SK-N-SH (cell line): ENCODE data around the gene RPL4. TPM values are rescaled to one million over a fixed set of nuclear protein-coding genes. Genes with fewer than 3 reads are reported as not detected.
"Not testable (repeated sequence)": the region's sequence is repeated elsewhere in the genome, so short reads cannot be mapped to it uniquely, and the experiment has no call there.

Experiments used
- CTCF ChIA-PET: fragments of 300-600, 350-600 bp; formaldehyde crosslinking; extraction: SDS; loops from one replicate; lab custom pipeline; 2021; lab: Yijun Ruan, JAX
- POLR2A ChIA-PET: fragments of 350-600 bp; sonication (Branson Sonifier 250); formaldehyde crosslinking; extraction: SDS; loops from one replicate; lab custom pipeline; 2020; ENCODE audit warnings: antibody characterized with exemption, inconsistent platforms; lab: Yijun Ruan, JAX
- DNase-seq: peaks from one replicate; pipeline ENCODE4 v3.0.0; 2012
- H2AFZ ChIP-seq: fragments of 200-600 bp; sonication (generic); 2 replicates; pipeline ENCODE4 v1.8.1; 2016; ENCODE audit warnings: antibody characterized with exemption, mild to moderate bottlenecking, low read depth
- H3F3A ChIP-seq: fragments of 200-600 bp; sonication (generic); replicated peaks from 2 replicates; pipeline ENCODE3; 2016; ENCODE audit warnings: antibody characterized with exemption, mild to moderate bottlenecking; ENCODE audit not compliant: insufficient read depth
- H3K27ac ChIP-seq, 2 experiments: fragments of 200-500 bp in 1 of 2; fragments of 200-600 bp in 1 of 2; sonication (Bioruptor generic) in 1 of 2; sonication (generic), shearing (Covaris generic) in 1 of 2; 2 replicates each; pipeline versions ENCODE4 v1.5.1 to v1.6.1; 2014 to 2016; ENCODE audit warnings: low read depth in 2 of 2, inconsistent platforms in 1 of 2, low read length in 1 of 2, mild to moderate bottlenecking in 1 of 2, mixed read lengths in 1 of 2
- H3K27me3 ChIP-seq: fragments of 200-600 bp; sonication (generic), shearing (Covaris generic); 2 replicates; pipeline ENCODE4 v1.6.1; 2016; ENCODE audit warnings: mixed run types; ENCODE audit not compliant: insufficient read depth
- H3K36me3 ChIP-seq, 2 experiments: fragments of 200-500 bp in 1 of 2; fragments of 200-600 bp in 1 of 2; sonication (Bioruptor generic) in 1 of 2; sonication (generic) in 1 of 2; replicated peaks in 1 of 2; 2 replicates each; pipeline versions ENCODE3 to v1.5.1; 2014 to 2016; ENCODE audit warnings: low read length in 1 of 2, mild to moderate bottlenecking in 1 of 2; ENCODE audit not compliant: insufficient read depth in 2 of 2, control insufficient read depth in 1 of 2
- H3K4me1 ChIP-seq, 2 experiments: fragments of 200-500 bp in 1 of 2; fragments of 200-600 bp in 1 of 2; sonication (Bioruptor generic) in 1 of 2; sonication (generic), shearing (Covaris generic) in 1 of 2; 2 replicates each; pipeline versions ENCODE4 v1.5.1 to v1.6.1; 2014 to 2016; ENCODE audit warnings: low read depth in 1 of 2, low read length in 1 of 2, mixed run types in 1 of 2; ENCODE audit not compliant: insufficient read depth in 2 of 2, control insufficient read depth in 1 of 2
- H3K4me2 ChIP-seq: fragments of 200-600 bp; sonication (generic), shearing (Covaris generic); 2 replicates; pipeline ENCODE4 v1.6.1; 2017; ENCODE audit warnings: mixed run types
- H3K4me3 ChIP-seq, 2 experiments: fragments of 200-500 bp in 1 of 2; fragments of 200-600 bp in 1 of 2; sonication (Bioruptor generic) in 1 of 2; sonication (generic), shearing (Covaris generic) in 1 of 2; 2 replicates each; pipeline versions ENCODE4 v1.5.1 to v1.8.1; 2014 to 2016; ENCODE audit warnings: low read depth in 2 of 2, inconsistent platforms in 1 of 2, low read length in 1 of 2, mild to moderate bottlenecking in 1 of 2, mixed read lengths in 1 of 2, moderate library complexity in 1 of 2
- H3K79me2 ChIP-seq: fragments of 200-600 bp; sonication (generic); 2 replicates; pipeline ENCODE4 v1.8.1; 2017; ENCODE audit warnings: mild to moderate bottlenecking; ENCODE audit not compliant: insufficient read depth
- H3K9ac ChIP-seq: fragments of 200-600 bp; sonication (generic); 2 replicates; pipeline ENCODE4 v1.6.1; 2017; ENCODE audit warnings: mixed run types
- H3K9me2 ChIP-seq: fragments of 200-600 bp; sonication (generic); 2 replicates; pipeline ENCODE4 v1.6.1; 2017; ENCODE audit warnings: mixed run types
- H3K9me3 ChIP-seq: fragments of 200-600 bp; sonication (generic); 2 replicates; pipeline ENCODE4 v1.6.1; 2017; ENCODE audit warnings: mixed run types, mild to moderate bottlenecking, moderate library complexity
- H4K20me1 ChIP-seq: fragments of 200-600 bp; sonication (generic); 2 replicates; pipeline ENCODE4 v1.6.1; 2017; ENCODE audit warnings: mild to moderate bottlenecking, mixed run types; ENCODE audit not compliant: insufficient read depth
- FOSL2 ChIP-seq: IDR thresholded peaks from 2 replicates; pipeline ENCODE4 v1.4.0; 2012; ENCODE audit warnings: low read depth, mild to moderate bottlenecking, moderate library complexity, borderline replicate concordance
- MEF2A ChIP-seq: IDR thresholded peaks from 2 replicates; pipeline ENCODE4 v1.4.0; 2012; ENCODE audit warnings: low read depth, borderline replicate concordance
- MXI1 ChIP-seq: IDR thresholded peaks from 2 replicates; pipeline ENCODE4 v1.6.1; 2012; ENCODE audit warnings: mild to moderate bottlenecking, low read depth, low read length, improper control_type of control experiment
- RFX5 ChIP-seq: IDR thresholded peaks from 2 replicates; pipeline ENCODE4 v1.6.1; 2012; ENCODE audit warnings: mild to moderate bottlenecking, improper control_type of control experiment, low read length
- SIN3A ChIP-seq: IDR thresholded peaks from 2 replicates; pipeline ENCODE4 v1.6.1; 2012; ENCODE audit warnings: low read depth, mild to moderate bottlenecking, low read length, moderate library complexity, borderline replicate concordance
- WGBS: methylation state at CpG from one replicate; pipeline ENCODE4 v1.1.6; 2017; ENCODE audit warnings: low lambda C conversion rate; 5-methylcytosine and 5-hydroxymethylcytosine counted together
- polyA plus RNA-seq, 3 experiments: library from polyadenylated mRNA; depleted of rRNA; stranded (reverse); fragments of >200 nt; gene quantifications; 2 replicates each; pipeline ENCODE4 v1.2.3, GENCODE V29; 2012
- TF ChIP-seq, protein P1 (sequence below): fragments of 200-600 bp; sonication (generic); IDR thresholded peaks from 2 replicates; pipeline ENCODE4 v1.6.1; 2017; ENCODE audit warnings: antibody characterized with exemption, mild to moderate bottlenecking, moderate library complexity

Gene RPL4
- polyA plus RNA-seq, 1 of the 3 experiments (the other 2 are of a cell fraction), result 3,177 TPM

DNA sequence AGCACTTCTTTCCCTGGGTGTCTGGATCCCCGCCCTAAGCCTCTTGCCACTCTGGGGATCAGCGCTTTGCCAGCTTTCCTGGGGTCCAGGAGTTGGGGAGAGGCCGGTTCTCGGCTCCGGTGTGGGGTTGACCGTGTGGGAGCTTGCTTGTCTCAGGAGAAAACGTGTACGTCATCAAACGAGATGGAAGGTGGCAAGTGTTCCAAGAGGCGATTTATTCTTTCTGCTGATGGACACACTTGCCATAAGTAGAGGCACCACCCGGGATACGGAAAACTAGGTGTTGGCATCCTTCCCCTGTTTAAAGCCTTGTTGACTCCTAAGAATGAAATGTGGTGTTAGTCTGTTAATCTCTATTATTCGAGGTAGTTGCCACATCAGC, 766 bp upstream of the RPL4 start:
- POLR2A ChIA-PET, result interaction anchor here (0.6 to 0.8 kb wide), 2 partner anchors 94 to 1327 kb away, joined by 3 read pairs; no protein-coding TSS in a partner anchor
- Histone ChIP-seq H3K9ac (peak overlapping the region; percentile 96), H3F3A (peaks cover 26% of the 10 kb centered on the region), H2AFZ (peak overlapping the region; percentile 93), H3K79me2 (peaks cover 88% of the 10 kb centered on the region), H3K36me3 (peaks cover 33 to 43% of the 10 kb centered on the region in 2 experiments), H3K9me3 (no peaks in the 10 kb centered on the region), H3K4me3 (peak overlapping the region; percentile 79 to 98), H3K27me3 (no peaks in the 10 kb centered on the region), H3K9me2 (no peaks in the 10 kb centered on the region), H4K20me1 (peaks cover 38% of the 10 kb centered on the region), H3K27ac (peak overlapping the region; percentile 96 to 98), H3K4me1 (peaks cover 9 to 11% of the 10 kb centered on the region in 2 experiments; a peak in 3 of 4 replicates), H3K4me2 (peak overlapping the region; percentile 75)
- DNase-seq, result no peak
- CTCF ChIA-PET, result interaction anchor here (1.0 to 2.6 kb wide), 6 partner anchors 8 to 119 kb away, joined by 3 to 14 read pairs (median 4); partner anchors contain the start of genes MAP2K1 and SNAPC5
- TF ChIP-seq RFX5 (no peak), FOSL2 (no peak), MXI1 (peak; percentile 11; the same call in 1 of the 2 replicates), SIN3A (no peak)
- 3% methylated on average over 13 of the region's 13 CpGs for WGBS

DNA sequence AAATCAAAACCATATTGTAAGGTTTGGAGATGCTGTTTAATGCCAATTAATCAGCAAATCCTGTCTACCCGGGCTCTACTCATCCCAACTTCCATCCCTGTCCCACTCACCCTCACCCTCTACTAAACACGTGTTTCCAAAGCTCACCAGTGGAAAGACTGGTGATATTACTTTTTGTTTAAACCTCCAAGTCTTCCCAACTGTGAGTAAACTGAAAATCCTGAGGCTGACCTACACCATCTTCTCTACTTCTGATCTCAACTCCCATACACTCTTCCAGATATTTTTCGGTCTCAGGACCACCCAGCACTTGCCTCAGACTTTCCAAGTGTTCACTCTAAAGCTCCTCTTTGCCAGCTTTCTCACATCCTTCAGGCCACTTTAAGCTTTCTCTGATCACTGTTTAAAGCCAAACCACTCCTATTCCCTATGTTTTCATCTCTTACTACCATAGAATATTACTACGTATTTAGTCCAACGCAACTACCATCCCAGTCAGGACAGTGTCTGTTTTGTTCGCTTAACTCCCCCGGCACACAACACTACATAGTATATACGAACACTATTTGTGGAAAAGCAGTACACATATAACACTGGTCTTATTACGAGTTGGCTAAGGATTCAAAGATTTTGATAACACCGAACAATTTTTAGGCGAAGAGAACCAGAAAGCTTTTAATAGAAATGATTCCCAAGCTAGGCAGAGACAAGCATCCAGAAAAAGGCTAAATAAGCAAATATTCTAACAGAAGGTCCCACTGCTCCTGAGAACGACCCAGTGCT, 684 bp downstream of the RPL4 start:
- H4K20me1 ChIP-seq, result peaks cover 51% of the 10 kb centered on the region
- POLR2A ChIA-PET, result interaction anchor here (0.6 kb wide), 1 partner anchor 343 kb away, joined by 3 read pairs; no protein-coding TSS in a partner anchor

DNA sequence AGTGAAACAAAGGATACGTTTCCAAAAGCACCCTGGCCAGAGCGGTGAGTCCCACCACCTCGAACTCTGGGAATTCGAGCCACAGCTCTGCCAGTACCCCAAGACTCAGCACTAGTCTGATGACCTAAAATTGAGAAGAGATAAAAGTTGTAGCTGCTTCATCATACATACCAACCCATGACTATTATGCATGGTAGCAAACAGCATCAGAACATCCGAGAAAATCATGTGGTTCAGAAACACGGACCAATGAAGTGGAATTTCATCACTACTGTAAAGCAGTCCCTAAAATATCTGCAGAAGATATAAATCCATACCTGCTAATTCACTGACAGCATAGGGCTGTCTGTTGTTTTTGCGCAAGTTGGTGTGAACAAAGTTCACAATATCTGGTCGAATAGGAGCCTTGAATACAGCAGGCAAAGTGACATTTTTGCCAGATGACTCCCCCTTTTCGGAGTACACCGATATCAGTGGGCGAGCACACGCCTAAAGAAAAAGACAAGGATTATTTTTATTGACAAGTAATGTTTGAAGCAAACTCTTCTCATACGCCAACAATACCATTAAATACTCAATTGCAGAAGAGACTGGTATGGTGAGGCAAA, 1.5 kb downstream of the RPL4 start:
- Histone ChIP-seq H3F3A (peaks cover 49% of the 10 kb centered on the region), H3K27ac (peak overlapping the region; percentile 16 to 96; a peak in 2 of 4 replicates), H3K4me2 (peak overlapping the region; percentile 75), H3K4me1 (peaks cover 9 to 12% of the 10 kb centered on the region in 2 experiments; a peak in 3 of 4 replicates), H3K9ac (peak overlapping the region; percentile 96), H3K79me2 (peaks cover 74% of the 10 kb centered on the region), H4K20me1 (peaks cover 59% of the 10 kb centered on the region), H3K36me3 (peaks cover 52 to 56% of the 10 kb centered on the region in 2 experiments), H3K4me3 (peak overlapping the region; percentile 79 to 98)
- POLR2A ChIA-PET, H3K9me3 ChIP-seq, DNase-seq, H3K27me3 ChIP-seq, H2AFZ ChIP-seq, H3K9me2 ChIP-seq: not testable (repeated sequence)
- CTCF ChIA-PET, result interaction anchor here (1.3 kb wide), 1 partner anchor 892 kb away, joined by 3 read pairs; the partner anchor contains the start of gene INTS14
- 8% methylated on average over 13 of the region's 13 CpGs for WGBS

More for the DNA sequence above, 684 bp downstream of the RPL4 start:
- CTCF ChIA-PET, result interaction anchor here (0.6 to 1.3 kb wide), 2 partner anchors 118 to 893 kb away, joined by 3 read pairs; partner anchors contain the start of gene INTS14
- peak overlapping the region; percentile 96 for H3K9ac ChIP-seq
- H3K27me3 ChIP-seq, result no peaks in the 10 kb centered on the region
- H3K9me3 ChIP-seq, result no peaks in the 10 kb centered on the region
- no peak overlapping the region for H2AFZ ChIP-seq
- peak overlapping the region; percentile 79 to 98 for H3K4me3 ChIP-seq
- H3K4me2 ChIP-seq, result peak overlapping the region; percentile 75
- H3K79me2 ChIP-seq, result peaks cover 82% of the 10 kb centered on the region
- DNase-seq, result no peak
- no peaks in the 10 kb centered on the region for H3K9me2 ChIP-seq
- TF ChIP-seq MXI1, result peak; percentile 85
- TF ChIP-seq, protein P1, sequence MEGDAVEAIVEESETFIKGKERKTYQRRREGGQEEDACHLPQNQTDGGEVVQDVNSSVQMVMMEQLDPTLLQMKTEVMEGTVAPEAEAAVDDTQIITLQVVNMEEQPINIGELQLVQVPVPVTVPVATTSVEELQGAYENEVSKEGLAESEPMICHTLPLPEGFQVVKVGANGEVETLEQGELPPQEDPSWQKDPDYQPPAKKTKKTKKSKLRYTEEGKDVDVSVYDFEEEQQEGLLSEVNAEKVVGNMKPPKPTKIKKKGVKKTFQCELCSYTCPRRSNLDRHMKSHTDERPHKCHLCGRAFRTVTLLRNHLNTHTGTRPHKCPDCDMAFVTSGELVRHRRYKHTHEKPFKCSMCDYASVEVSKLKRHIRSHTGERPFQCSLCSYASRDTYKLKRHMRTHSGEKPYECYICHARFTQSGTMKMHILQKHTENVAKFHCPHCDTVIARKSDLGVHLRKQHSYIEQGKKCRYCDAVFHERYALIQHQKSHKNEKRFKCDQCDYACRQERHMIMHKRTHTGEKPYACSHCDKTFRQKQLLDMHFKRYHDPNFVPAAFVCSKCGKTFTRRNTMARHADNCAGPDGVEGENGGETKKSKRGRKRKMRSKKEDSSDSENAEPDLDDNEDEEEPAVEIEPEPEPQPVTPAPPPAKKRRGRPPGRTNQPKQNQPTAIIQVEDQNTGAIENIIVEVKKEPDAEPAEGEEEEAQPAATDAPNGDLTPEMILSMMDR, result no peak
- no peak for TF ChIP-seq MEF2A
- peaks cover 9 to 11% of the 10 kb centered on the region in 2 experiments; a peak in 3 of 4 replicates for H3K4me1 ChIP-seq
- peaks cover 41% of the 10 kb centered on the region for H3F3A ChIP-seq
- WGBS, result under 1% methylated on average over 12 of the region's 12 CpGs
- peaks cover 44 to 53% of the 10 kb centered on the region in 2 experiments for H3K36me3 ChIP-seq
- H3K27ac ChIP-seq, result peak overlapping the region; percentile 96 to 98
